ENCODE results near the gene PLXNA3. TPM values are rescaled to one million over a fixed set of nuclear protein-coding genes. Genes with fewer than 3 reads are reported as not detected.
A peak's percentile ranks its signal among the peaks of the same experiment; 100 is the strongest.

PLXNA3 gene
- 40.5 TPM for total RNA-seq
- 4.9 TPM for polyA plus RNA-seq (ENCODE audit: insufficient read depth, low read depth, low replicate concordance)
- long read RNA-seq, donor 1, partial matches to known transcripts = 27 of 27 reads
- long read RNA-seq, donor 1, other reads (novel, unspliced or antisense) = 0 of 27 reads
- long read RNA-seq, donor 2, partial matches to known transcripts = 5 of 5 reads
- long read RNA-seq, donor 2, other reads (novel, unspliced or antisense) = 0 of 5 reads
- long read RNA-seq, donor 3, partial matches to known transcripts = 17 of 17 reads
- long read RNA-seq, donor 3, other reads (novel, unspliced or antisense) = 0 of 17 reads
- long read RNA-seq, donor 4, partial matches to known transcripts = 0 of 2 reads
- long read RNA-seq, donor 4, other reads (novel, unspliced or antisense) = 0 of 2 reads
- long read RNA-seq, donor 5 = 0 reads
- long read RNA-seq, donor 6 = 0 reads
- long read RNA-seq, donor 7, partial matches to known transcripts = 11 of 14 reads
- long read RNA-seq, donor 7, other reads (novel, unspliced or antisense) = 3 of 14 reads
- long read RNA-seq, donor 8, partial matches to known transcripts = 0 of 2 reads
- long read RNA-seq, donor 8, other reads (novel, unspliced or antisense) = 0 of 2 reads
- long read RNA-seq, donor 9, partial matches to known transcripts = 55 of 55 reads
- long read RNA-seq, donor 9, other reads (novel, unspliced or antisense) = 0 of 55 reads
- long read RNA-seq, donor 10, partial matches to known transcripts = 0 of 1 reads
- long read RNA-seq, donor 10, other reads (novel, unspliced or antisense) = 0 of 1 reads

DNA sequence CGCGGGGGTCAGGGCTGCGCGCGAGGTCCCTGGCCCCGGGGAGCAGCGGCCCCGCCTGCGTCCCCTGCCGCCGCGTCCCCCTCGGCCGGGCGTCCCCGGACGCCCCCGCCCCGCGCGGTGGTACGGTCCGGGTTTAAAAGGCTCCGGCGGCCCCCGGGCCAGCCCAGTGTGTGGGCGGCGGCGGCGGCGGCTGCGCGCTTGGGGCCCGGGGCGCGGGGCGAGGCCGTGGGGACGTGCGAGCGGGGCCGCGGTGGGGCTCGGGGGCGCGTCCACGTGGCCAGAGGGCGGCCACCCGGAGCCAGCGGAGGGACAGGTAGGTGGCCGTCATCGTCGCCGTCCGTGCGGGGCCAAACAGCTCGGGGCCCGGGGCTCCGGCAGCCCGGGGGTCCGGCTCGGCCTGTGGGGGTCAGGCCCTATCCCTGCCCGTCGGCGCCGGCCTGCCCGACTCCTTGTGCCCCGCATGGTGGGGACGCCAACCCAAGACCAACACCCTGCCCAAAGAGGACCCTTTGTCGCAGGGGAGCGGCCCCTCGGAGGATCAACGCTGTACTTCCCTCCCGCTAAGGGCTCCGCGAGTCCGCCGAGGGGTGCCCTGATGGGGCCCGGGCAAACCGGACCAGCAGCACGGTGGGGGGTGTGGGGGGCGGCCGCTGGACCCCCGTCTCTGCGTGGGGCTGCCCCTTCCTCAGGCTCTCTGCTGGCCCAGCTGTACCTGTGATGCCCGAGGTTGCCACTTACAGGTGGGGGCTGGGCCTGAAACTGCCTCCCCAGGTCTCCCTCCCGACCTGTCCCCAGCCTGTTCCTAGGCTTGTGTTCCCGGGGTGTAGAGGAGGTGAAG lies at the start of gene PLXNA3:
Gene PLXNA3, plus strand, starts transcription at position 166 of the 838 bp plus-strand sequence. CDS start 1,903 bp downstream, outside the sequence.
- Histone ChIP-seq H3K36me3 (ENCODE audit: control insufficient read depth in 2 of 3, insufficient read depth in 3 of 3, low read length in 3 of 3) (no peaks in the 10 kb centered on the region), H3K9me3 (ENCODE audit: control insufficient read depth in 2 of 3, insufficient read depth in 1 of 3, low read length in 3 of 3) (no peaks in the 10 kb centered on the region), H3K9ac (ENCODE audit: low read length in 3 of 3) (no peak within 1 kb of the TSS), H3K27ac (ENCODE audit: low read depth in 2 of 2, low read length in 2 of 2) (no peak within 1 kb of the TSS), H3K4me3 (ENCODE audit: low read length in 3 of 3) (peak within 1 kb of the TSS; percentile 10 to 47 (median 36)), H3K4me1 (ENCODE audit: control insufficient read depth in 2 of 3, insufficient read depth in 2 of 3, low read depth in 1 of 3, low read length in 3 of 3) (no peaks in the 10 kb centered on the region), H3K27me3 (ENCODE audit: control insufficient read depth, insufficient read depth, low read length) (no peaks in the 10 kb centered on the region)
- DNase-seq (peak in 2 of 5 donors; percentile 53 to 70), FAIRE-seq (no peak)
- TF ChIP-seq, protein P1, sequence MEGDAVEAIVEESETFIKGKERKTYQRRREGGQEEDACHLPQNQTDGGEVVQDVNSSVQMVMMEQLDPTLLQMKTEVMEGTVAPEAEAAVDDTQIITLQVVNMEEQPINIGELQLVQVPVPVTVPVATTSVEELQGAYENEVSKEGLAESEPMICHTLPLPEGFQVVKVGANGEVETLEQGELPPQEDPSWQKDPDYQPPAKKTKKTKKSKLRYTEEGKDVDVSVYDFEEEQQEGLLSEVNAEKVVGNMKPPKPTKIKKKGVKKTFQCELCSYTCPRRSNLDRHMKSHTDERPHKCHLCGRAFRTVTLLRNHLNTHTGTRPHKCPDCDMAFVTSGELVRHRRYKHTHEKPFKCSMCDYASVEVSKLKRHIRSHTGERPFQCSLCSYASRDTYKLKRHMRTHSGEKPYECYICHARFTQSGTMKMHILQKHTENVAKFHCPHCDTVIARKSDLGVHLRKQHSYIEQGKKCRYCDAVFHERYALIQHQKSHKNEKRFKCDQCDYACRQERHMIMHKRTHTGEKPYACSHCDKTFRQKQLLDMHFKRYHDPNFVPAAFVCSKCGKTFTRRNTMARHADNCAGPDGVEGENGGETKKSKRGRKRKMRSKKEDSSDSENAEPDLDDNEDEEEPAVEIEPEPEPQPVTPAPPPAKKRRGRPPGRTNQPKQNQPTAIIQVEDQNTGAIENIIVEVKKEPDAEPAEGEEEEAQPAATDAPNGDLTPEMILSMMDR (IDR thresholded peaks at IDR 0.05; ENCODE audit: borderline replicate concordance, extremely low read depth, insufficient read depth) = no peak
- intact Hi-C loops (cut with DNase I) = no loop called here

DNA sequence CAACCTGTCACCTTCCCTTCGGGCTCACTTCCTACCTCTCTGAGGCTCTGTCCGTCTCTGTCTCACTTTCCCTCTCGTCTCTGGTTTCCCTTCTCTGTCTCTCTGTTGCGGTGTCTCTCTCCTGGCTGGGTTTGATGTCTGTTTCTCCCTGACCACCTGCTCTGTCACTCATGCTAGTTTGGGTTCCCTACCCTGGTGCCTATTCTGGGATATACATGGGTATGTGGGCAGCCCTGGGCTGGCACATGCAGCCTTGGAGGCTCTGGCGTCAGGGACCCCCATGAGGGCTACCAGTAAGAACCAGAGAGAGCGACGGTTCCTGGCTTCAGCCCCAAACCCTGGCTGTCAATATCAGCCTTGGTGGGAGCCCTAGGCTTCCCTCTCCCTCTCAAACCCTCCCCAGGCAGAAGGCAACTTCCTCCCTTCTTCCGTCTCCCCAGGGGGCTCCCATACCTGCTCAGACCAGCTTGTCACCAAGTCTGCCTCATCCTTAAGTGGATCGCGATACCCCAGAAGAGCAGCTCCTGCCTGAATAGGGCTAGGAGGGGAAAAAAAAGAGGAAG lies 49.3 kb upstream of the PLXNA3 start:
- Histone ChIP-seq H3K4me3 (ENCODE audit: low read length in 3 of 3) (peak overlapping the region in 2 of 3 donors; percentile 29 to 35), H3K27me3 (ENCODE audit: control insufficient read depth, insufficient read depth, low read length) (no peaks in the 10 kb centered on the region), H3K27ac (ENCODE audit: low read depth in 2 of 2, low read length in 2 of 2) (peak overlapping the region; percentile 47 to 55), H3K4me1 (ENCODE audit: control insufficient read depth in 2 of 3, insufficient read depth in 2 of 3, low read depth in 1 of 3, low read length in 3 of 3) (peaks cover 0 to 6% (median 0%) of the 10 kb centered on the region in 3 donors), H3K9me3 (ENCODE audit: control insufficient read depth in 2 of 3, insufficient read depth in 1 of 3, low read length in 3 of 3) (no peaks in the 10 kb centered on the region), H3K36me3 (ENCODE audit: control insufficient read depth in 2 of 3, insufficient read depth in 3 of 3, low read length in 3 of 3) (no peaks in the 10 kb centered on the region), H3K9ac (ENCODE audit: low read length in 3 of 3) (peak overlapping the region in 1 of 3 donors; percentile 55)
- DNase-seq (no peak), FAIRE-seq (no peak)
- intact Hi-C loops (cut with DNase I) = no loop called here
- TF ChIP-seq, protein P1 (IDR thresholded peaks at IDR 0.05; ENCODE audit: borderline replicate concordance, extremely low read depth, insufficient read depth) = no peak

DNA sequence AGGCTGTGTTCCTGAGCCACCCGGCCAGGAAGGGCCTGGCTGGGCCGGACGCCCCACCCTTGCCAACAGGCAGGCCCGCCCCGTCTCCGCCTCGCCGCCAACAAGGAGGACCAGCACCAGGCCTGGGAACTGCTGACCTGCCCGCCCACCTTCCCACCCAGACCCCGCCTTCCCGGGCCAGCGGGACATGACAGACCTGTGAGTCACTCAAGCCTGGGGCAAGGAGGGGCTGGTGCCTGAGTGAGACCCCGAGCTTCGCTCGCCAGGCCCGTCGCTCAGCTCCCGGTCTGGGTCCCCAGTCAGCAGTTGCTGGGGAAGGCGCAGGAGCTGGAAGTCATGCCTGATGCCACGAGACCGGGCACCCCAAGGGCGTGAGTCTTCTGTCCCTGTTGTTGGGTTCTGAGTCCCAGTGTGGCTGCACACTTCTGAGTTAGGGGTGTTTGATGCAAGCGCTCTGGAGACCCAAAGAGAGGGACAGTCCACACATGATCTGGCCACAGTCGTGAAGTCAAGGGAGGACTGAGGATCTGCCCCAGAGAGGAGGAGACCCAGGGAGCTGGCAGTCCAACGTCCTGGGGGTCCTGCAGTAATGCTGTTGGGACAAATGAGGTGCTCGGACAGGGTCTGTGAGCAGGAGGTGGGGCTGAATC lies 48.7 kb upstream of the PLXNA3 start, which contains the start of gene DNASE1L1:
Gene DNASE1L1, minus strand, starts transcription at position 33 of the 650 bp plus-strand sequence. CDS start 3,686 bp downstream, outside the sequence.
- FAIRE-seq = no peak
- intact Hi-C loops (cut with DNase I) = no loop called here
- H3K36me3 ChIP-seq (ENCODE audit: control insufficient read depth in 2 of 3, insufficient read depth in 3 of 3, low read length in 3 of 3) = no peaks in the 10 kb centered on the region

More for the DNA sequence above, 48.7 kb upstream of the PLXNA3 start, which contains the start of gene DNASE1L1:
- Histone ChIP-seq H3K27ac (ENCODE audit: low read depth in 2 of 2, low read length in 2 of 2) (peak within 1 kb of the TSS; percentile 63 to 75), H3K4me3 (ENCODE audit: low read length in 3 of 3) (peak within 1 kb of the TSS in 2 of 3 donors; percentile 29 to 35), H3K9me3 (ENCODE audit: control insufficient read depth in 2 of 3, insufficient read depth in 1 of 3, low read length in 3 of 3) (no peaks in the 10 kb centered on the region), H3K4me1 (ENCODE audit: control insufficient read depth in 2 of 3, insufficient read depth in 2 of 3, low read depth in 1 of 3, low read length in 3 of 3) (peaks cover 0 to 6% (median 0%) of the 10 kb centered on the region in 3 donors), H3K9ac (ENCODE audit: low read length in 3 of 3) (peak within 1 kb of the TSS in 1 of 3 donors; percentile 55), H3K27me3 (ENCODE audit: control insufficient read depth, insufficient read depth, low read length) (no peaks in the 10 kb centered on the region)
- TF ChIP-seq, protein P1 (IDR thresholded peaks at IDR 0.05; ENCODE audit: borderline replicate concordance, extremely low read depth, insufficient read depth) = no peak
- DNase-seq = peak; percentile 56 to 95 (median 77)
